ENCODE measurements around the gene DNAJC19.
"Not testable (repeated sequence)": the region's sequence is repeated elsewhere in the genome, so short reads cannot be mapped to it uniquely, and the experiment has no call there.

Gene DNAJC19

GRCh38 chr3:180989291-180990163, at the start of gene DNAJC19:
Gene DNAJC19, minus strand, starts transcription at chr3:180989736. Its CDS starts 134 bp downstream, at chr3:180989602.
- peak; percentile 95 for DNase-seq (ENCODE audit: low spot score)

GRCh38 chr3:181030948-181031347, 41.4 kb upstream of the DNAJC19 start:
- DNase-seq (ENCODE audit: low spot score): no peak

- DNase-seq (ENCODE audit: low spot score): no peak
Measured at GRCh38 chr3:181025204-181025603, 35.7 kb upstream of the DNAJC19 start.

- no peak for DNase-seq (ENCODE audit: low spot score)
Measured at GRCh38 chr3:181017690-181018089, 28.2 kb upstream of the DNAJC19 start.

- DNase-seq (ENCODE audit: low spot score): no peak
Measured at GRCh38 chr3:181009225-181009624, 19.7 kb upstream of the DNAJC19 start.

- DNase-seq (ENCODE audit: low spot score): no peak
Measured at GRCh38 chr3:181008796-181009195, 19.3 kb upstream of the DNAJC19 start.

- no peak for DNase-seq (ENCODE audit: low spot score)
Measured at GRCh38 chr3:181007262-181007661, 17.7 kb upstream of the DNAJC19 start.

GRCh38 chr3:181006541-181006940, 17.0 kb upstream of the DNAJC19 start:
- DNase-seq (ENCODE audit: low spot score): no peak

GRCh38 chr3:181003469-181003868, 13.9 kb upstream of the DNAJC19 start:
- not testable (repeated sequence) for DNase-seq (ENCODE audit: low spot score)

- DNase-seq (ENCODE audit: low spot score): not testable (repeated sequence)
Measured at GRCh38 chr3:181002331-181002730, 12.8 kb upstream of the DNAJC19 start.

GRCh38 chr3:180996415-180996932, 6.9 kb upstream of the DNAJC19 start:
- no peak for DNase-seq (ENCODE audit: low spot score)

GRCh38 chr3:180990505-180990904, 969 bp upstream of the DNAJC19 start:
- no peak for DNase-seq (ENCODE audit: low spot score)

GRCh38 chr3:180987344-180987743, 2.2 kb downstream of the DNAJC19 start:
- no peak for DNase-seq (ENCODE audit: low spot score)

- DNase-seq (ENCODE audit: low spot score): not testable (repeated sequence)
Measured at GRCh38 chr3:180986366-180986765, 3.2 kb downstream of the DNAJC19 start.

- no peak for DNase-seq (ENCODE audit: low spot score)
Measured at GRCh38 chr3:180983136-180983535, 6.4 kb downstream of the DNAJC19 start.

GRCh38 chr3:180981912-180982311, 7.6 kb downstream of the DNAJC19 start:
- no peak for DNase-seq (ENCODE audit: low spot score)

GRCh38 chr3:180980611-180981010, 8.9 kb downstream of the DNAJC19 start:
- no peak for DNase-seq (ENCODE audit: low spot score)

GRCh38 chr3:180979961-180980360, 9.6 kb downstream of the DNAJC19 start:
- no peak for DNase-seq (ENCODE audit: low spot score)

GRCh38 chr3:180977498-180977897, 12.0 kb downstream of the DNAJC19 start:
- DNase-seq (ENCODE audit: low spot score): no peak

- no peak for DNase-seq (ENCODE audit: low spot score)
Measured at GRCh38 chr3:180974286-180974685, 15.2 kb downstream of the DNAJC19 start.

- DNase-seq (ENCODE audit: low spot score): no peak
Measured at GRCh38 chr3:180973543-180973942, 16.0 kb downstream of the DNAJC19 start.

- DNase-seq (ENCODE audit: low spot score): no peak
Measured at GRCh38 chr3:180970931-180971330, 18.6 kb downstream of the DNAJC19 start.

- no peak for DNase-seq (ENCODE audit: low spot score)
Measured at GRCh38 chr3:180962530-180962929, 27.0 kb downstream of the DNAJC19 start.

- no peak for DNase-seq (ENCODE audit: low spot score)
Measured at GRCh38 chr3:180961552-180961951, 28.0 kb downstream of the DNAJC19 start.
